Endodermal cell (in vitro differentiated cells): ENCODE measurements around the gene SEPTIN10. TPM values are rescaled to one million over a fixed set of nuclear protein-coding genes. Genes with fewer than 3 reads are reported as not detected.
A peak's percentile ranks its signal among the peaks of the same experiment; 100 is the strongest.

ENCODE experiments used
- DNase-seq: peaks from one replicate; pipeline ENCODE4 v3.0.0-alpha.2; 2017
- H3K27ac ChIP-seq: 2 replicates; pipeline ENCODE4 v1.5.1; 2013; ENCODE audit warnings: mild to moderate bottlenecking, low read depth, low read length, moderate library complexity
- H3K27me3 ChIP-seq: 2 replicates; pipeline ENCODE4 v1.6.1; 2013; ENCODE audit warnings: mild to moderate bottlenecking, low read length, moderate library complexity; ENCODE audit not compliant: insufficient read depth, control insufficient read depth, poor library complexity, severe bottlenecking
- H3K36me3 ChIP-seq: 2 replicates; pipeline ENCODE4 v1.7.0; 2013; ENCODE audit warnings: mild to moderate bottlenecking, low read length, moderate library complexity; ENCODE audit not compliant: control insufficient read depth, insufficient read depth
- H3K4me1 ChIP-seq: one replicate; pipeline ENCODE4 v1.7.0; 2013; ENCODE audit warnings: low read length; ENCODE audit not compliant: control insufficient read depth, insufficient read depth
- H3K4me3 ChIP-seq: 2 replicates; pipeline ENCODE4 v1.5.1; 2013; ENCODE audit warnings: mild to moderate bottlenecking, low read length, moderate library complexity
- H3K9ac ChIP-seq: 2 replicates; pipeline ENCODE4 v1.6.1; 2013; ENCODE audit warnings: mild to moderate bottlenecking, low read length, moderate library complexity; ENCODE audit not compliant: poor library complexity, severe bottlenecking; ENCODE audit errors: extremely low read depth
- H3K9me3 ChIP-seq: 2 replicates; pipeline ENCODE4 v1.6.1; 2013; ENCODE audit warnings: mild to moderate bottlenecking, low read length, moderate library complexity; ENCODE audit not compliant: control insufficient read depth
- H3K27ac Mint-ChIP-seq: 2 replicates; pipeline ENCODE4 v1.8.0; 2020; ENCODE audit warnings: mixed read lengths
- H3K27me3 Mint-ChIP-seq: 2 replicates; pipeline ENCODE4 v1.8.0; 2021; ENCODE audit warnings: mild to moderate bottlenecking, mixed read lengths; ENCODE audit not compliant: insufficient read depth
- H3K36me3 Mint-ChIP-seq: 2 replicates; pipeline ENCODE4 v1.8.0; 2020; ENCODE audit warnings: low read depth, mixed read lengths
- H3K4me1 Mint-ChIP-seq: 2 replicates; pipeline ENCODE4 v1.8.0; 2020; ENCODE audit warnings: mixed read lengths
- H3K4me3 Mint-ChIP-seq: 2 replicates; pipeline ENCODE4 v1.8.0; 2020; ENCODE audit warnings: mild to moderate bottlenecking, moderate library complexity, mixed read lengths
- H3K9me3 Mint-ChIP-seq: 2 replicates; pipeline ENCODE4 v1.8.0; 2020; ENCODE audit warnings: mild to moderate bottlenecking, mixed read lengths
- CTCF ChIP-seq: fragments of 200-600 bp; sonication (generic); conservative IDR thresholded peaks from 2 replicates; pipeline ENCODE4 v1.5.0; 2021; ENCODE audit warnings: antibody characterized with exemption, mild to moderate bottlenecking
- WGBS, 2 experiments: methylation state at CpG; one replicate each; pipeline versions ENCODE4 v1.1.5 to v1.1.7; 2013; ENCODE audit warnings: missing lambda C conversion rate in 2 of 2, mixed read lengths in 1 of 2; ENCODE audit not compliant: insufficient coverage in 1 of 2, insufficient read length in 1 of 2; 5-methylcytosine and 5-hydroxymethylcytosine counted together
- total RNA-seq, 2 donors: library from RNA; stranded (reverse); fragmentation: NEBNext Ultra II Directional in 1 of 2; extraction: Animal tissue kit (Norgen Biotek cat#: 25700) in 1 of 2; gene quantifications; 2 replicates in 1 of 2; 3 replicates in 1 of 2; pipeline ENCODE4 v1.2.1, GENCODE V29; 2021

Gene SEPTIN10
- total RNA-seq, 2 donors from 2014 or later, result 103 to 120 TPM

GRCh38 chr2:109527079-109527478, 86.7 kb downstream of the SEPTIN10 start:
- no peak overlapping the region for H3K4me3 Mint-ChIP-seq
- no peak overlapping the region for H3K27ac Mint-ChIP-seq
- no peaks in the 10 kb centered on the region for H3K36me3 Mint-ChIP-seq
- H3K9me3 Mint-ChIP-seq, result no peaks in the 10 kb centered on the region
- Histone ChIP-seq H3K27me3 (no peaks in the 10 kb centered on the region), H3K4me1 (no peaks in the 10 kb centered on the region), H3K27ac (no peak overlapping the region), H3K36me3 (no peaks in the 10 kb centered on the region), H3K4me3 (no peak overlapping the region), H3K9ac (no peak overlapping the region), H3K9me3 (no peaks in the 10 kb centered on the region)
- H3K27me3 Mint-ChIP-seq, result peaks cover 12% of the 10 kb centered on the region
- no peaks in the 10 kb centered on the region for H3K4me1 Mint-ChIP-seq
- WGBS, 2 experiments, result 90 to 94% methylated on average over 5 to 6 of the region's 6 CpGs
- TF ChIP-seq CTCF, result no peak
- peak; percentile 27 for DNase-seq

- H3K27me3 Mint-ChIP-seq, result peaks cover 12% of the 10 kb centered on the region
- no peaks in the 10 kb centered on the region for H3K4me1 ChIP-seq
- H3K27ac ChIP-seq, result no peak overlapping the region
- no peaks in the 10 kb centered on the region for H3K36me3 Mint-ChIP-seq
- no peak for TF ChIP-seq CTCF
- H3K36me3 ChIP-seq, result no peaks in the 10 kb centered on the region
- H3K9me3 ChIP-seq, result no peaks in the 10 kb centered on the region
- H3K9ac ChIP-seq, result no peak overlapping the region
- WGBS, 2 experiments, result 88 to 92% methylated on average over 9 to 11 of the region's 11 CpGs
- H3K4me3 Mint-ChIP-seq, result no peak overlapping the region
- H3K4me1 Mint-ChIP-seq, result peaks cover 3% of the 10 kb centered on the region
- no peaks in the 10 kb centered on the region for H3K27me3 ChIP-seq
- H3K9me3 Mint-ChIP-seq, result no peaks in the 10 kb centered on the region
- H3K27ac Mint-ChIP-seq, result no peak overlapping the region
- DNase-seq, result peak; percentile 25
- H3K4me3 ChIP-seq, result no peak overlapping the region
These were observed 87.3 kb downstream of the SEPTIN10 start for GRCh38 chr2:109526442-109526970.

GRCh38 chr2:109525836-109526235, 87.9 kb downstream of the SEPTIN10 start:
- Histone ChIP-seq H3K27ac (no peak overlapping the region), H3K27me3 (no peaks in the 10 kb centered on the region), H3K4me1 (no peaks in the 10 kb centered on the region), H3K4me3 (no peak overlapping the region), H3K9ac (no peak overlapping the region), H3K36me3 (no peaks in the 10 kb centered on the region), H3K9me3 (no peaks in the 10 kb centered on the region)
- no peak for TF ChIP-seq CTCF
- Mint-ChIP-seq H3K27me3 (peaks cover 12% of the 10 kb centered on the region), H3K36me3 (no peaks in the 10 kb centered on the region), H3K4me3 (no peak overlapping the region), H3K4me1 (peaks cover 5% of the 10 kb centered on the region), H3K9me3 (no peaks in the 10 kb centered on the region), H3K27ac (no peak overlapping the region)
- peak; percentile 34 for DNase-seq
- 74 to 84% methylated on average over 4 of the region's 4 CpGs for WGBS, 2 experiments
